Hair follicle dermal papilla cell (primary cell): ENCODE results near the gene DPYD. TPM values are rescaled to one million over a fixed set of nuclear protein-coding genes. Genes with fewer than 3 reads are reported as not detected.

Experiments used
- total RNA-seq: library from RNA; depleted of rRNA; stranded (reverse); fragments of >200 nt; gene quantifications from 2 replicates; pipeline ENCODE4 v1.2.3, GENCODE V29; 2012

Gene DPYD
- 128 and 151 TPM in 2 replicates for total RNA-seq

GRCh38 chr1:97920832-97921571 is at the start of gene DPYD:
DPYD (minus strand) TSS chr1:97921034; CDS start chr1:97920922, 112 bp downstream.

